Astrocyte of the hippocampus (primary cell): ENCODE results near the gene VPS29.
"Not testable (repeated sequence)": the region's sequence is repeated elsewhere in the genome, so short reads cannot be mapped to it uniquely, and the experiment has no call there.

Experiments used
- DNase-seq: peaks from one replicate; pipeline ENCODE4 v3.0.0; 2011; ENCODE audit warnings: low read depth, low spot score

VPS29 gene

DNA sequence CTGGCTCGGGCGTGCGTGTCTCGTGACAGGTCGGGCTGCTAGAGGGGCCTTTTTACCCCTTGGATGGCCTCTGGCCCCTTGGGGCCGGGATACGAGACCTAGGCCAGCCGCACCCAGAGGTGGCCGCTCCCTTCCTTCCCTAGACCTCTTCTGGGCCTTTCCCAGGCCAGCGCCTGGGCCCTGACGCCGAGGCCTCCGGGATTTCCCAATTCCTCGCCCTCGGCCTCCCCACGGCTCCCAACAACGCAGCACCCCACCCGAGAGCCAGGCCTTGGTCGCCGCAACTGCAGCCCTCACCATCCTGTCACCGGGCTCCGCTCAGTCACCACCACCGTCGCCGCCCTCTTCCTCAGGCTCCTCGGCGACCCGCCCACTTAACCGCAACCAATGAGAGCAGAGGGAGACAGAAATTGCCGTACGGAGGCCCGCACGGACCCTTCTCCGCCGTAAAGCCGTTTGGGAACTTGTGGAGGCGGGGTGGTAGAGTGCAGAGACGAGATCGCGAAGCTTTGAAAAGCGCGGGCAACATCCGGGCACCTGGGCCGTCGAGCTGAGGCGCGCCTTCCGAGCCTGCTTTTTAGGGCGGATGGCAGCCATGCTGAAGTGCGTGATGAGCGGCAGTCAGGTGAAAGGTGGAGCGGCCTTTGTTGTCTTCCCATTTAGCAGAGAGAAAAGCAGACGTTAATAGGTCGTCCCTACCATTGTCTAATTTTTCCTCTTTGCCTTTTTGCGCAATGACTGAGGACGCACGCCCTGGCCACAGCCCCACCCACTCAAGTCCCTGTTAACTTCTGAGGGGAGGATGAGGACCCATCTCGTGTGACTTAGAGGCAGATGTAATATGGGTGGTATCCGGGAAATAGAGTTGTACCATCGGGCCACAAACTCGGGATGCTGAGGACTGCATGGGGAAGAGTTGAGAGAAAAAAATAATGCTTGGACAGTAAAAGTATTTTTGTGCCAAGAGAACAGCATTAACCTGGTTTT, at the start of gene VPS29, which contains the start of gene RAD9B:
VPS29 (minus strand) TSS at position 360 of the 987 bp plus-strand sequence; CDS start at position 300, 60 bp downstream.
RAD9B (plus strand) TSS at position 580 of the 987 bp plus-strand sequence; CDS start at position 587, 7 bp downstream.
- peak; percentile 99 for DNase-seq

GRCh38 chr12:110550981-110551380, 49.1 kb upstream of the VPS29 start:
- DNase-seq = no peak

DNA sequence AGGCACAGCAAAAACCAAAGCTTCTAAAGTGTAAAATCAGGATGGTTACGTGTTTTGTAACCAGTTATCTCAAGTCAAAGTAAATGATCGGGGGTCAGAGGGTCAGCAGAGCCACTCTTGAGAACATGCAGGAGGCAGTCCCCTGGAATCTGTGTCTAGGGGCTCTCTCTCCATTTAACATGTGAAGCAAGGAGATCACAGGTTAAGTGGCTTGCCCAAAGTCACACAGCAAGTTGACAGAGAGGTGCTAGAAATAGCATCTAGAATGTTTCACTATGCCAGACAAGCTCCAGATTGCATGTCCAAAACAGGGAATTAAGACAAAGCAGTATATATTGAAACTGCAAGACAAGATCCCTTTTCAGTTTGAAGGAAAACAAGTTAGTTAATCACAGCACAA, 47.8 kb upstream of the VPS29 start:
- no peak for DNase-seq

GRCh38 chr12:110548678-110549077, 46.8 kb upstream of the VPS29 start:
- no peak for DNase-seq

GRCh38 chr12:110547090-110547489, 45.2 kb upstream of the VPS29 start:
- no peak for DNase-seq

- peak; percentile 76 for DNase-seq
These were observed 44.4 kb upstream of the VPS29 start for GRCh38 chr12:110546339-110546738.

- DNase-seq = no peak
These were observed 43.9 kb upstream of the VPS29 start for GRCh38 chr12:110545812-110546211.

GRCh38 chr12:110545259-110545658, 43.3 kb upstream of the VPS29 start:
- DNase-seq = not testable (repeated sequence)

DNA sequence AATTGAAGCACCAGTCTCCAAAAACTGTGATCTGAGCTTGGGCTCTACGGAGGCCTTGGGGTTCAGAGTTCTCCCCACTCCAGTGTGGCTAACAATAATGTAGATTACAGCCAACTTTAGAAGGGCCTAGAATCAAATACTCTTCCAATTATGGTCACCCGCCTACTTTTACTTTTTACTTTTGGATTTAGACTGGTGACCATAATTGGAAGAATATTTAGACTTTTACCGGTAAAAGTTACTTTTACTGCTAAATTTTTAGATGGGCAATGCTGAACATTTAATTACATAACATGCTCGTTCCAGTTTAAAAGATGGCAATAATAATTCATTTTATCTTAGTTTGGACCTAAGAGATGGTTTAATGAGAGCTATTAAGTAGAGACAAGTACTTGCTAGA, 42.1 kb upstream of the VPS29 start:
- DNase-seq = no peak

DNA sequence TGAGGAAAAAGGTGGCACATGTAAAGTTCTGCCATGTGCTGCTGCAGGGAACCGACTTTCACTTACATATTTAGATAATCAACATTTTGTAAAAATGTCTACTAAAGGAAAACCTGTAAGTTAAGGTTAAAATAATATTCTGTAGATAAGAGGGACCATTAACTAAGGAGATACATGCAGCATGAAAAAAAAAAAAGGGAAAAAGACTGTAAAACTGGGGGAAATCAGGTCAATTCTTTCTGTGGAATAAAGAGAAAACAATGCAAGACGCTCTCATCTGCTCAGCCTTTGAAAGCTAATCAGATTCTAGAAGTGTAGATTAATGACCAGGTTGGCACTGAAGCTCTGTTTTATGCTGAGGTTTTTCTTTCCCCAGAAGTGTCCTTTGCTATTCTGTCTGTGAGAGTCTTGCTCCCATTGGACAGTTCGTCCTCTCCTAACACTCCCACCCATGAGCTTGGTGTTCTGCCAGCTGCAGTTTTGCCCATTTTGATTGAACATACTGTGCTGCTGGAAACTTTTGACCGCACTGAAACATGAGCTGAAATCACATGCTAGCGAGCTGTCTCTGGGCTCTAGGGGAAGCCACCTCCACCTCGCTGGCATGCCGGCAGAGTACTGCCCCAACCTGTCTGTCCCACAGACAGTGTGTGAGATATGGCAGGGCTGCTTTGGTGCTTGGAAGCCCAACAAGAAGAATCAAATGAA, 41.5 kb upstream of the VPS29 start:
- DNase-seq = peak; percentile 96

GRCh38 chr12:110540048-110540447, 38.1 kb upstream of the VPS29 start:
- no peak for DNase-seq

GRCh38 chr12:110538869-110539622, 37.1 kb upstream of the VPS29 start:
- DNase-seq = no peak

- peak; percentile 60 for DNase-seq
These were observed 35.9 kb upstream of the VPS29 start for GRCh38 chr12:110537605-110538409.

- DNase-seq = no peak
These were observed 35.1 kb upstream of the VPS29 start for GRCh38 chr12:110536834-110537604.

- no peak for DNase-seq
These were observed 32.9 kb upstream of the VPS29 start for GRCh38 chr12:110534811-110535210.

DNA sequence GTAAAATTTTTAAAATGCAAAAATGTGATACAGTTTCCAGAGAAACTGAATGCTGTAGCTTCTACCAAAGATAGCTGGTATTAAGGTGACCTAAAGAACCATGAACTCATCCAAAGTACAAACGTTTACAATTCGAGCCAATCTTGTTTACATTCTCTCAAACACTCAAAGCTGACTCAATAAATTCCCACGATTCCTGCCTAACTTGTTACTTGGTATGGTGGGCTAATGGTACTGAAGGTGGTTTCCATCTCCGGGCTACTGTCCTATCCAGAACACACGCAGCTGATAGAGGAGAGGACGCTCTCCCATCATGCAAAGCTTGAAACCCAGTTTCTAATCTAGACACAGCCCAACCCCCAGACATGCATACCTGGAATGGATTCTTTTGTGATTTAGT, 31.7 kb upstream of the VPS29 start:
- DNase-seq = peak; percentile 19

- DNase-seq = no peak
These were observed 30.7 kb upstream of the VPS29 start for GRCh38 chr12:110532644-110533043.

DNA sequence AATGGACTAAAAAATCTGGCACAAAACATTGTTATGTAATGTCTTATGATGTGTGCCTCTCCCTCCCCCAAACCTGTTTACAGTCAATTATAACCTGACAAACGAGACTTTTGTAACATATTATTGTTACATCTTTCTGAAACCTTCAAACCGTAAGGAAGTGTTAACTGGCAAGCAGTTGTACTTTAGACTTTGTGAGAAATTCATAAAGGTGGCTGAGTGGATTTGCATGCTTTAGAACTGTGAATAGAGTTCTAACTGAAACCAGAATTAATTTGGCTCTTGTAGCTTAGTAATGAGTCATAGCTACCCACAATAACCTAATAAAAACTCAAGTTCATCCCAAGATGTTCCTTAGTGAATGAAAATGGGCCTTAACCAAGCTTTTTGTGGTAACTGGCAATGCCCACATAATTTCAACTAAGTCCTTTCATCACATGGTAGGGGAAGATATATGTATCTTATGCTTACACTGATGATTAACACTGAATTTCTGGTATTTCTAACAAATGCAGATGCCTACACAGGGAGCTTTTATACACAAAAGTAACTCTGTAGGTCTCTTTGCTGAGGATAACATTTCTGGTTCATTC, 29.9 kb upstream of the VPS29 start:
- DNase-seq = peak; percentile 74

DNA sequence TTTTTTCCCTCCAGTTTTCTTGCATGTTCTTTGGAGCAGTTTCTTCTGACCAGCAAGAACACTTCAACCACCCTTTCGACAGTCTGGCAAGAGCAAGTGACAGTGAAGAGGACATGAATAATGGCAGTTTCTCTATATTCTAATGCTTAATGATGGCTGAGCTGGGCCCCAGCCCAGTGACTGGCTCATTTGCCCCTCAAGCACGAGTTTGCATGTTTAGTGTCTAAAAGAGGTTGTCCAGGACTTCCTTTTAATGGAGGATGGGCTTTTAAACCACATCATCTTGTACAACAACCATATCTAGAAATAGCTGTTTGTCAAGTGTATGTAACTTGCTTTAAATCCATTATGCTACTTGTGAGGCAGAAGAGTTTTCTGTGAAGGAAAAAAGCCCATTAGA, 28.6 kb upstream of the VPS29 start:
- DNase-seq = no peak
